RPMI7951 (cell line): ENCODE measurements around the gene CD180. TPM values are rescaled to one million over a fixed set of nuclear protein-coding genes. Genes with fewer than 3 reads are reported as not detected.
A peak's percentile ranks its signal among the peaks of the same experiment; 100 is the strongest.

Experiments
- DNase-seq: peaks from one replicate; pipeline ENCODE4 v3.0.0-alpha.2; 2012; ENCODE audit warnings: low read depth
- total RNA-seq: library from RNA; depleted of rRNA; stranded (reverse); fragments of >200 nt; shearing (Covaris generic); gene quantifications from 2 replicates; pipeline ENCODE4 v1.2.3, GENCODE V29; 2014

Gene CD180
- total RNA-seq, 1 experiment from 2014 or later, result under 0.01 TPM

DNA sequence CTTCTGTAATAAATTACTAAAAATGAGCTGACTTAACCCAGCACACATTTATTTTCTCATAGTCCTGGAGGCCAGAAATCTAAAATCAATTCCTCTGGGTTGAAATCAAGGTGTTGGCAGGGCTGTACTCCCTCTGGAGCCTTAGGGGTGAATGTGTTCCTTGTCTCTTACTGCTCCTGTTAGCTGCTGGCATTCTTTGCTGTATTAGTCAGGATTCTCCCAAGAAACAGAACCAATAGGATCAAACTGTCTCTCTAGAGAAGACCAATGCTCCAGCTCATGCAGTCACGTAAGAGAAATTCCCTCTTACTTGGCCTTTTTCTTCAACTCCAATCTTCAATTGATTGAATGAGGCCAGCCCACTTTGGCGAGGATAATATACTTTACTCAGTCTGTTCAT lies 15.3 kb upstream of the CD180 start:
- DNase-seq, result peak; percentile 82

DNA sequence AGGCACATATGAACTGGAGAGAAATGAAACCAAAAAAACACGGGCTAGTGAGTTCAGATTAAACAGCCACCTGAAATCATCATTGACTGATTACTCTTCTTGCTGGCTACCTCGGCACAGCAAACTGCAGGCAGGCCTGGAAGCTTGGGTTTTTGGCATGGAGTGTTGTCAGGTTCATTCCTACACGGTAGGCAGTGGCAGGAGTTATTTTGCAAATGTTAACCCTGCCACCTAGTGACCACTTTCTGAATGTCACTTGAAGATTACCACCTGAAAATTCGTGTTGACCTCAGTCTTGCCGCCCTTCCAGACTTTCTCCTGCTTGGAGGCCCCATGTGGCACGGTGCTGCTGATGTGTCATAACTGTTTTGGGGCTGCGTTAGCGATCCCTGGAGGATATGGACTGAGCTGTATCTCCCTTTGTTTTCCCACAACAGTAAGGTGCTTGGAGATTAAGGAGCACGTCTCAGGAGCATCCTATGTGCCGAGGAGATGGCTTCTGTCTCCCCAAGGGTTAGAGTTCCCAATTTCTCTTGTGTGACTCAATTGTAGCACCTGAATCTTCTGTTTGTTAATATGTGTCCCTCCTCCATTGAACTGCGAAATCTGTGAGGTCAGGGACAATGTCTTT lies 12.7 kb upstream of the CD180 start:
- peak; percentile 75 for DNase-seq

DNA sequence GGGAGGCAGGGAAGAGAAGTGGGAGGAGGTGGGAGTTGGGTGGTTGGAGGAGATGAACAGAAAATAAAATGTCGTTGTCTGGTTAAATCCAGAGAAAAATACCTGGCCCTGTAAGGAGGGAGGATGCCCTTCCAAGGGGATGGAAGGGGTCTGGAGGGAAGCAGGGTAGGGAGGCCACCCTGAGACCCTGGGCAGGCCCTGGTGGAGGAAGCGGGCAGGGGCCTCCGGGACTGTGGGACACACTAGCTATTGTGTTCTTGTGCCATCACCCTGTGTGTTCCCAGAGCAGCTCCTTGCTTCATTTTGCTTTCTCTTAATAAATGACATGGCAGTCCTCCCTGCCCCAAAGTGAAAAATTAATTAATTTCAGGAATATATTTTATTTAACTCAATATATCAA lies 11.8 kb upstream of the CD180 start:
- DNase-seq, result no peak

DNA sequence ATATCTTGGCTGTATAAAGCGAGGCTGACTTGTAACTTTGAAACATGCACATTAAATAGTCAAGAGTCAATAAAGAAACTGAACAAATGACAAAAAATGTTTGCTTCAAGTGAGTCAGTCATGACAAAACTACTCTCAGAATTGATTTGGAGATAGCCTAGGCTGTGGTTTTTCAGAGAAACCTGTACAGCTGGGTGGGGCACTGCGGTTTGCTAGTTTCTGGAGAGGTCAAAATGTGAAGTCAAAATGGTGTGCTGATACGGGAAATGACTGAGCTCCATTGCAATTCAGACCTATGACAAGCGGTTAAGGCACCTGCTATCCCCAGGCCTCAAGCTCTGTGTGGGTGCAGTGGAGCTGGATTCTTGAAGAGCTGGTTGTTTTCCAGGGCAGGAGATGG lies 10.3 kb upstream of the CD180 start:
- peak; percentile 97 for DNase-seq

DNA sequence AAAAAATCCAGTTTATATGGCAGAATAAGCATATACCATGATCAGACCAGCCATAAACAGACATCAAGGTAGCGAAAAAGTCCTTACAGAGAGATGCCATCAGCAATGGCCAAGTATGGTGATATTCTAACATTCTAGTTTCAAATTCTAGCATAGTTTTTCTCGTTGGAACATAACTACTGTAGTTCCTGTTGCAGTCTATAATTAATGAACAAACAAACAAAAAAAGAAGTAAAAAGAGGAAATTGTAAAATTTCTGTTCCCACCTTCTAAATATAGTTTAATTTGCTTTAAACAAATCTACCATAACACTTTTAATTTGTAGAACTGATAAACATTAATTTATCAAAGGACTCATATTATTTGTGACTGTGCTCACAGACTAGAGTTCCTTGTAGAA lies 9.9 kb upstream of the CD180 start:
- no peak for DNase-seq

DNA sequence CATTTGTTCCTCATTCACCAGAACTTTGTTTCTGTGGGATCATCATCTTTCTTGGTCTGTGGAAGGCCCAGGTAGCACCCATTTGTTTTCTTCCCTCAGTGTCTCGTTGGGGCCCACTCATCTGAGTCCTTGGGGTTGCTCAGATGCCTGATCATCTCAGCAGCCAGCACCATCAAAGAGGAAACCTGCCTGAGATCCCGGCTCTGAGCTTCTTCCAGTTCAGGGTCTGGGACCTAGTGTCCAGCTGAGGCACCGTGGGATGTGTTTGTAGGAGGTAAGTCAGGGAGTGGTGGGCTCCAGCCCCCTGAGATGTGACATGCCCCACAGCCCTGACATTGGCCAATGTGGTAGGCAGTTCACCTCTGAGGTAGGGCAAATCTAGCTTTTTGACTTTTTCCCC lies 9.4 kb upstream of the CD180 start:
- DNase-seq, result no peak

DNA sequence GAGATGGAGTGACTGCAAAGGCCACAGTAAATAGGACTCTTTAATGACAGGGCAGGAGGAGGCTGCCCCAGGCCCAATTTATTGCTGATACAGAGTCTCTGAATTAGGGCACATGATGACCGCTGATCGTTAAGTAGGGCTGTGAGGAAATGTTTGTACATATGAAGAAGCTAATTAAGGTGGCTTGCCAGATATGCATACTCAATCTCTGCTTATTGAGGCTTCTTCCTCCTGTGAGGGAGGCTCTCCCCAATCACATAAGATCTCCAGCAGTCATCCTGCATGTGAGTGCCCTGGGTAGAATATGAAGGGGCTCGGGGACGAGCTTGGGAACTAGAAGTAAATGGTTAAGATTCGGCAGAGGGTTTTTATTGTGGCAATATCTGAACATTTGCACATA lies 8.2 kb upstream of the CD180 start:
- no peak for DNase-seq

DNA sequence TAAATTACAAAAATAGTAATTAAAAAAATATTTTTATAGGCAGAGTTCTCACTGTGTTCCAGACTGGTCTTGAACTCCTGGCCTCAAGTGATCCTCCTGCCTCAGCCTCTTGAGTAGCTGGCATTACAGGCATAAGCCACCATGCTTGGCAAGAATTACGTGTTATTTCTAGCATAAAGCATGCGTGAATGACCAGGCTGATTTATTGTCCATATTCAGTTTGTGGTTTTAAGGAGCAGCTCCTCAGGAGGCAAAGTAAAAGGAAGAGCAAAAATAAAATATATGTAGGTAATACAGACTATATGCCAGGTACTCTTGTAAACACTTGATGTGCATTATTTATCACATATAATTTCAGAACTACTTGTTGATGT lies 7.1 kb upstream of the CD180 start:
- peak; percentile 71 for DNase-seq

DNA sequence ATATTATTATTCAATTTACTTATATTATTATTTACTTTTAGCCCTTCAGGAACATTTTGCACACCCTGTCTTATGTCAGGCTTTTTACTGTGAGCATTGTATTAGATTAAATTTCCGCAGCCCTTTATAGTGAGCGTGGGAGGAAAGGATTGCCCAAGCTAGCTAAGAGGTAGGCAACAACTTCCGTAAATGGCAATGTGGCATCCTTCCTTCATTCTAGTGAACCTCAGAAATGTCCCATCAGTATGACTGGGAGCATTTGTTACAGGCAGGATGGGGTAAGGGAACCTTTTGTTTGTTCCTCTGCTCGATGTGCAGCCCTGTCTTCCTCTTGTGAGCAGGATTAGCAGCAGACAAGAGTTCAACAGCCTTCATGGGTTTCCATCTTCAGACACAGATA lies 6.2 kb upstream of the CD180 start:
- no peak for DNase-seq

DNA sequence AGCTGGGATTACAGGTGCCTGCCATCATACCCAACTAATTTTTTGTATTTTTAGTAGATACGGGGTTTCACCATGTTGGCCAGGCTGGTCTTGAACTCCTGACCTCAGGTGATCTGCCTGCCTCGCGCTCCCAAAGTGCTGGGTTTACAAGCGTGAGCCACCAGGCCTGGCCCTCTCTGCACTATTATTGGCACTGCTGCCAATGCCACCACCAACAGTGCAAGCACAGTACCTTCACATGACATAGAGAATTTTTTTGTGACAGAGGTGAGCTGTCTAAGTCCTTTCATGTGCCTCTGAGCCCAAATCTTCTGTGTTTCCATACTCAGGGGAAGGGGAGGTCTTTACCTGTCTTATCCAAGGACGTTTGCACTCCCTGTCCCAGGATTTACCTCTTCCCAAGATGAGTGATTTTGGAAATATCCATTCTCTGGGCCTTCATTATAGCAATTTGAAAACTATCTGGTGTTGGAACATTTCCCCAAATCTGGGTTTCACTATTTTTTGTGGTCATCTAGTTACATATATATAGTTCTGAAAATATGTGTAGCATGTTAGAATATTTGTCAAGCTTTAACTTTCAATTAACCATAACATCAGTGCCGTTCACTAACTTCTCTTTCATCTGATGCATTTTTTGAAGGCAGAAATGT lies 5.4 kb upstream of the CD180 start:
- DNase-seq, result no peak

DNA sequence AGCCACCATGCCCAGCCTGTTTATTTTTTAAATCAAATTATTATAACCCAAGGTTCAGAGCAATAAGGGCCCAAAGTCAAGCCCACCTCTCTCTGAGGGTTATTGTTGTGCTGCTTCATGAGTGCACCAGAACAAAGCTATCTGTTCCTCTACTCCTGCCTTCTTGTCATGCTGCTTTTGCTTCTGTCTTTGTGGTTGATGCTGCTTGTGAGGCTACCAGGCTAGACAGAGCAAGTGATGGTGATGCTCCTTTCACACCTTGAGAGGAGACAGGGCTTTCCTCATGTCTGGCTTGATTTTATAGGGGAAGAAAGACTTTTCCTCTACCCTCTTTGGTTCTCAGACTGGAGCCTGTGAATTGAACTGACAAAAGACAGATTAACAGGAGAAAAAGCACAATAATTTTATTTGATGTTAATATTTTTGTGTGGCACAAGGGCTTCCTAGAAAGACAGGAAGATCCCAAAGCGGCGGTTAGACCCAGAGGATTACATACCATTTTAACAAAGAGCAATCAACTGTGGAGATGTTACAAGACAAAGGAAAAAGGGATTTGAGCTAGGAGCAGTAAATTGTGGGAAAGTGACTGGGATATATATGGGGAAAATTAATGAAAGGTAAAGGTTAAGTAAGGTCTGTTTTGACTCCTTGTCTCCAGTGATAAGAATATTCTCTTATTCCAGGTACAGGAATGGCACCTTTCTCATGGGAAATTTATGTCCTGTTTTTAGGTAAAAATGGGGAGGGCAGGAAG lies 4.4 kb upstream of the CD180 start:
- no peak for DNase-seq

DNA sequence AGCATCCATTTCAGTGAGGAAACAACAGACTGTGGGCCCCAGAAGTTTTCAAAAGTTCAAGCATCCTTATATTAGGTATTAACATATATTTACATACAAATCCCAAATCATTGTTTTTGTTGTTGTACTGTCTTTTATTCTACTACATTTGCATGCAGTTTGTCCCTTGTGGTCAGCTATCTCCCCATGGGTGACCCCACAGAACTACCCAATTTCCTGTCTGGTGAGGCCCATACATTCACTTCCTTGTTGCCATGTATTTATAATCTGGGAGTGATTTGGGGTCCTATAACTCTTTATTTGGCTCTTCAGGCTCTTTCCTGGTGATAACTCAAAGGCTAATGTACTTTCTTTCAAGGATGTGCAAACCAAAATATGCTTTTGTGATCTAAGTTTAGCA lies 3.3 kb upstream of the CD180 start:
- no peak for DNase-seq

DNA sequence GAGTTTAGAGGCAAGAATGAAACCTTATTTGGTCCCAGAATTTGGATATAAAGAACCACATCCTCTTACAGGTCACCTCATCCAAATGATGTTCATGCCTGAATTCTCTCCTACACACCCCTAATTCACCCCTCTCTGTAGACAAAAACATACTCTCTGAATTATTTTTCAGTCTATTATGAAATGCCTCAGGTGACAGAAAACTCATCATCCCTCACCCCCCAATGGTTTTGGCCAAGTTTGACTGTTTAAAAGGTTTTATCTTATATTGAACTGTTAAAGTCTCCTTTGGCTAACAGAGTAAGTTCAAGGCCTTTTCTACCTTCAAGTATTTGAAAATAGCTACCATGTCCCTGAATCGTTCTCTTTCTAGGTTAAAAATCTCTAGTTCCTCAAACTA lies 2.3 kb upstream of the CD180 start:
- DNase-seq, result no peak

DNA sequence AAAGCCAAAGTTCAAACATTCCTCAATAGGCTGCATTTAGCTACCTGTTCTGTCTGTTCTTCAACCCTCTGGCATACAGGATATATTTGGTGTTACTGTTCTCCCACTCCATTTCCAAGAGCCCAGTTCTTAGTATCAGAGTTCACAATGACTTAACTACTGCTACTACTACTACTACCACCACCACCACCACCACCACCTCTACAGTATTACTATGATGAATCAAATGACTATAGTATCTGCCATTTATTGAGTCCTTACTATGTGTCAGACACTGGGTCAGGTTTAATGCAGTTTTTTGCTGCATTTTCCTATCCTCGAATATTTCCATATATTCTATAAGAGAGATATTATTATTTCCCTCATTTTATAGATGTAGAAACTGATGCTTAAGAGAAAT lies 937 bp upstream of the CD180 start:
- no peak for DNase-seq

DNA sequence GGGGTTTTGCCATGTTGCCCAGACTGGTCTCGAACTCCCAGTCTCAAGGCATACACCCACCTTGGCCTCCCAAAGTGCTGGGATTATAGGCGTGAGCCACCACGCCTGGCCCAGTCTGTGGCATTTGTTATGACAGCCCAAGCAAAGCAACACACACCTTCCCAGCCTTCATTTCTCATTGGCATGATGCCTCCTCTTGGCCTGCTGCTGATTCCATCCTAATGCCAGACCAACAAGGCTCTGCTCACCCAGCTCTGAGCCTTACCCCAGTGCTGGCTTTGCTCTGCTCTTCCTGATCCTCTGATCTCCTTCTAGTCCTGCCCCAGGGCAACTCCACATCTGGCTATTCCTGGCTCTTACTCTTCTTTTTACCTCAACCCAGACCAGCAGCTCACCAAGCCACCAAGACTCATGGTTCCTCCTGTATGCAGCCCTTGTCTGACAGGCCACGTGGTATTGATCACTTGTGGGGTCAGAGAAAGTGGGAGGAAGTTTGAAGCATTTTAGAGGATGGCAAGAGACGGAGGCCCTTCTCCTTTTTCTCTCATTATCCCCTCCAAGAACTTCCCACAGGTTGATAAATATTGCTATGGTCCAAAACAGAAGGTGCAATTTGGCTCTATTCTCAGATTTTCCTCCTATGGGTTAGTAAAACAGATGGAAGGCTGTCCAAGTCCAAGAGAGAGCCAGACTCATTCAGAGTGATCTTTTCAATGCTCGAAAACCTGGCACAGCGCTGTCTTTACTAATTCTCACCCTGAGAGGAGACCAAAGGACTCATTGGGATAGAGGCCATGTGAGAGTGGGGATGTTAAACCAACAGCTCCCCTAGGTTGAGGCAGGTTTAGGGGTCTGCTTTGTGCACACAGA lies 958 bp downstream of the CD180 start:
- peak; percentile 45 for DNase-seq

DNA sequence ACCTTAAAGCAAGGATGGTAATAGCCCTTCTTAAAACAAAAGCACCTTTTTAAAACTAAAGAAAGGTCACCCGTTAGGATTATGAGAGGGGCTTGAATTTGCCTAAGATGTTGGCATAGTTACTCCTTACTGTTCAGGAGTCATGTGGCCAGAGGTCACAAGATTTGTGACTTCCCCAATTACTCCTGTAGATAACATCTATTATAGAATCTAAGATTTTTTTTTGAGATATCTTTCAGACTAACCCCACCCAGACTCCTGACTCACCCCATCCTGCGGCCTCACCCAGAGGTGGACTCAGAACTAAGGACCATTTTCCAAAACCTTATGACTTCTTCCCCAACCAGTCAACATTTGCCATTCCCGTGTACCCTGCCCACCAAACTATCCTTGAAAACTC lies 2.4 kb downstream of the CD180 start:
- DNase-seq, result no peak

DNA sequence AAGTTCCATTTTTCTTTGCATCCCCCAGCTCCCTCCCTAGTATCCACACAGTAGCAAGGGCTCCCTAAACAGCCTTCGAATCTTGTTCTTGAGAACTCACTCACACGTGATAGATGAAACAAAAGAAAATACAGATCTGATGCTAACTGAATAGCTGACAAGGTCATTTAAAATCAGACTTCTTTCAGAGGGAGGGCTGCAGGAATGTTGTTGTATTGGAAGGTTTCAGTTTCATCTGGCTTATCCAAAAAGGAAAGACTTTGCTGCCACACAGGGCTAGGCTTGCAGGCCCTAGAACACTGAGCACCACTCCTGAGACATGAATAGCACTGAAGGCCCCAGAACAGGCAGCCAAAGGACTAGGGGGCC lies 3.2 kb downstream of the CD180 start:
- no peak for DNase-seq

DNA sequence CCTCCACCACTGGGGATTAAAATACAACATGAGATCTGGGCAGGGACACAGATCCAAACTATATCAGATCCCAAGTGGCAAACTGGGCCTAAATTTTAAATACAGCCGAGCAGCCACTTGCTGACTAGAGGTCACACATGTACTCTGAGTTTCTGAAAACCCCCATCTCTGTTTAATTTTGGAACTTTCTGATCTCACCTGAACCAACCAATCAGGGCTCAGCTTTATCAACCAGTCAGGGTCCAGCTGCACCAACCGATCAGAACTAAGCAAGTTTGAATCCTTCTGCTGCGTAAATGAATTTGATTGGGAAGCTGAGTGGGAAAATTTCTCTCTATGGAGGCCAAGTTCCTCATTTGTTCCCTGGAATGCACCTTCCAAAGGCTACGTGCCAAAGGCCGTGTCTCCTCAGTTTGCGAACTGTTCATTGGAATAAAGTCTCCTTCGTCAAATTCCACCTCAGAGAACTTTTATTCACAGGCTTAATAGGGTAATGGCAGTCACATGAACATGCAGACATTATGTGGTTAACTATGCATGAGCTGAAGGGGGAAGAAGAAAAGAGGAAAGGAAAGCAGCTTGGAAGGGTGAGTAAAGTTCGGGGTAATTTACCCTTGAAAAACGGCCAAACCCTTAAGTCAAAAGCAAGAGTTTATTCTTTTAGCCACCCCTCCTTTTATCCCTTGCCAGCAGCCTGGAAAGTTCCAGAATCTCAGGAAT lies 3.7 kb downstream of the CD180 start:
- DNase-seq, result no peak

DNA sequence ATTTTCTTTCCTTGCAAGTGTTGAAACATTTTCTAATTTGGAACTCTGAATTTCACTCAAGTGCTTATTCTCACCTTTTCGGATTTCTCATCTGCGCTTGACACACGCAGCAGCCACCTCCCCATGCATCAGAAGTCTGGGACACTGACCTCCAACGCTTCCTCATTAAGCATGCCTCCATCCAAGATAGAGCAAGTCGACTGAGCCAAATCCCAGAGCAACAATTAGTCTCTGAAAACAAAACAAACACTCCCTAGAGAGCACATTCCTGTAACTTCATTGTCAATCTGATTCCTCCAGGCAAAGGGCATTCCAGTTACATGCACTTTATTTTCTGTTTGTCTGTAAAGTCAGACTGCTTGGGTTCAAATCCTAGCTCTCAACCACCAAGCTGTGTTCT lies 5.7 kb downstream of the CD180 start:
- DNase-seq, result no peak

DNA sequence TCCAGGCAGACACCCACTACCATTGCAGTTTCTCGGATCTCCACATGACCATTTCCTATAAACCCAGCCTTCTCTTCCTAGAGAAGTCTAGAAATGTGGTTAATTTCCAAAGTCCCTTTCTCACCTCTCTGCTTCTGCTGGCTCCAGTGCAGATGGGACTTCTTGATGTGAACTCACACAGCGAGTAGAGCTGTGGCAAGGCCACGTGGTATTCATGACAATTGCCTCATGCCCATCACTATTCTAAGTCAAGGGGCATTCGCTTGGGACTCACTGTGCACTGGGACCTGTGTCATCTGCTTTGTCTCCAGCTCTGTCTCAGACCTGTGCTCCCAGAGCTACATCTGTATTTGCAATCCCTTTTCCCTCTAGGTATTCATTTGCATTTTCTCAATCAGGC lies 6.2 kb downstream of the CD180 start:
- DNase-seq, result no peak

DNA sequence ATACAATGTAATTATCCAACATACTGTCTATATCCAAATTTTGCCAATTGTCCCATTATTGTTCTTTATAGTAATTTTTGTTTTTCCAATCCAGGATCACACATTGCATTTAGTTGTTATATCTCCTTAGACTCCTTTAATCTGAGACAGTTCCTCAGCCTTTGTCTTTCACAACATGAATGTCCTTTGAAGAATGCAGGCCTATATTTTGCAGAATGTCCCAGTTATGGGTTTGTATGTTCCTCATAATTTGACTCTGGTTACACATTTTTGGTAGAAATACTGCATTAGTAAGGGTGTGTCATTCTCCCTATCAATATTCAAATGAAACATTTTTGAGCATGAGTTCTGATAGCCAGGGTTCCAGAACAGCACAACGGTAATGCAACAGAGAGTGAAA lies 6.7 kb downstream of the CD180 start:
- DNase-seq, result no peak

DNA sequence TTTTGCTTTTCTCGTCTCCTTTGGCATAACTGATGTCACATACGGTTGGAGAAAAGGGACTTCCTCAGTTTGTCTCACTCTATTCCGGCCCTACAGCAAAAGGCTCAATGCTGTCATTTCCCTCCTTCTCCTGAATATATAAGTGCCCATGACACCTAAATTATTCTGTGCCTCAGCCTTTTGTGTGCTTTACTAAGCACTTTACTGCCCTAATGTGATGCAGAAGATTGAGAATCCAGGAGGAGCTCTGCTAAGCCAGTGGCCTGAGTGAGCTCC lies 7.6 kb downstream of the CD180 start:
- no peak for DNase-seq
